AG04450 (cell line): ENCODE measurements around the gene C3AR1. TPM values are rescaled to one million over a fixed set of nuclear protein-coding genes. Genes with fewer than 3 reads are reported as not detected.

Experiments
- CTCF ChIA-PET: fragments of 300-600, 350-600 bp; formaldehyde crosslinking; extraction: SDS; loops from one replicate; lab custom pipeline; 2022; ENCODE audit warnings: antibody characterized with exemption, inconsistent platforms; lab: Charles Lee
- POLR2A ChIA-PET: fragments of 350-600 bp; formaldehyde crosslinking; extraction: SDS; loops from one replicate; lab custom pipeline; 2021; ENCODE audit warnings: antibody characterized with exemption, inconsistent platforms; lab: Yijun Ruan, JAX
- DNase-seq: peaks from one replicate; pipeline ENCODE4 v3.0.0-alpha.2; 2011; ENCODE audit warnings: low read depth, low spot score
- H3K27ac ChIP-seq: one replicate; pipeline ENCODE4 v1.5.1; 2012; ENCODE audit warnings: low read depth, low read length, control low read depth
- H3K27me3 ChIP-seq: one replicate; pipeline ENCODE4 v1.6.0; 2012; ENCODE audit warnings: low read length; ENCODE audit not compliant: control insufficient read depth, insufficient read depth
- H3K4me3 ChIP-seq: 2 replicates; pipeline ENCODE4 v1.5.1; 2011; ENCODE audit warnings: mild to moderate bottlenecking, low read depth, low read length, control low read depth
- H3K9me3 ChIP-seq: 2 replicates; pipeline ENCODE4 v1.5.1; 2012; ENCODE audit warnings: low read length; ENCODE audit not compliant: control insufficient read depth, insufficient read depth
- CTCF ChIP-seq: IDR thresholded peaks from 2 replicates; pipeline ENCODE4 v1.5.1; 2011; ENCODE audit warnings: low read depth, low read length, control low read depth, inconsistent platforms
- polyA plus RNA-seq: library from polyadenylated mRNA; depleted of rRNA; stranded (reverse); fragments of >200 nt; gene quantifications from 2 replicates; pipeline ENCODE4 v1.2.3, GENCODE V29; 2011

C3AR1 gene
- polyA plus RNA-seq, 1 experiment = 0.71 TPM

GRCh38 chr12:8037046-8037663 is 29.0 kb downstream of the C3AR1 start:
- CTCF ChIA-PET = interaction anchor here (1.6 to 2.1 kb wide), 4 partner anchors 12 to 104 kb away, joined by 6 to 14 read pairs (median 8); no protein-coding TSS in a partner anchor
- no peak for DNase-seq
- TF ChIP-seq CTCF = no peak
- H3K4me3 ChIP-seq = no peak overlapping the region
- no peaks in the 10 kb centered on the region for H3K27me3 ChIP-seq
- POLR2A ChIA-PET = no interaction called here
- H3K9me3 ChIP-seq = no peaks in the 10 kb centered on the region
- no peak overlapping the region for H3K27ac ChIP-seq

GRCh38 chr12:8036346-8036745 is 29.8 kb downstream of the C3AR1 start:
- ChIA-PET POLR2A (no interaction called here), CTCF (interaction anchor here (0.5 to 3.6 kb wide), 3 partner anchors 9 to 205 kb away, joined by 3 to 31 read pairs (median 9); no protein-coding TSS in a partner anchor)
- Histone ChIP-seq H3K27ac (no peak overlapping the region), H3K27me3 (no peaks in the 10 kb centered on the region), H3K9me3 (no peaks in the 10 kb centered on the region), H3K4me3 (no peak overlapping the region)
- DNase-seq = no peak
- no peak for TF ChIP-seq CTCF

GRCh38 chr12:8035440-8036010 is 30.6 kb downstream of the C3AR1 start:
- no peaks in the 10 kb centered on the region for H3K27me3 ChIP-seq
- peak overlapping the region; percentile 31 for H3K27ac ChIP-seq
- no peaks in the 10 kb centered on the region for H3K9me3 ChIP-seq
- 0 out of 2 replicates have a peak overlapping the region, but pooled peaks have one; percentile 10 for H3K4me3 ChIP-seq
- TF ChIP-seq CTCF = no peak
- CTCF ChIA-PET = interaction anchor here (1.6 to 3.6 kb wide), 4 partner anchors 10 to 102 kb away, joined by 8 to 31 read pairs (median 11); no protein-coding TSS in a partner anchor
- DNase-seq = no peak
- POLR2A ChIA-PET = no interaction called here

GRCh38 chr12:8034802-8035201 is 31.4 kb downstream of the C3AR1 start:
- Histone ChIP-seq H3K4me3 (peak overlapping the region; percentile 87), H3K27ac (no peak overlapping the region), H3K27me3 (no peaks in the 10 kb centered on the region), H3K9me3 (no peaks in the 10 kb centered on the region)
- DNase-seq = no peak
- TF ChIP-seq CTCF = no peak
- CTCF ChIA-PET = interaction anchor here (1.0 to 3.6 kb wide), 4 partner anchors 11 to 197 kb away, joined by 3 to 31 read pairs (median 10); no protein-coding TSS in a partner anchor
- POLR2A ChIA-PET = no interaction called here
